Ovary (tissue), 9 donors: ENCODE results near the gene PIP5K1B. TPM values are rescaled to one million over a fixed set of nuclear protein-coding genes. Genes with fewer than 3 reads are reported as not detected.

Source experiments
- DNase-seq, 5 donors: peaks; one replicate each; pipeline ENCODE4 v3.0.0-alpha.2; 2019 to 2020
- H3K27ac ChIP-seq, 2 donors: fragments of 200-600 bp; one replicate each; pipeline versions ENCODE4 v1.5.1 to v1.8.0; 2019 to 2022
- H3K27me3 ChIP-seq: fragments of 200-600 bp; one replicate; pipeline ENCODE4 v1.8.0; 2022
- H3K36me3 ChIP-seq: fragments of 200-600 bp; sonication (generic); one replicate; pipeline ENCODE4 v1.5.1; 2019
- H3K4me1 ChIP-seq: one replicate; pipeline ENCODE4 v1.8.1; 2013; ENCODE audit warnings: mild to moderate bottlenecking, moderate library complexity; ENCODE audit not compliant: insufficient read depth
- H3K4me3 ChIP-seq: fragments of 200-600 bp; sonication (generic); one replicate; pipeline ENCODE4 v1.5.1; 2017
- H3K9me3 ChIP-seq, 2 donors: fragments of 200-600 bp in 1 of 2; sonication (generic) in 1 of 2; one replicate each; pipeline versions ENCODE4 v1.5.1 to v1.8.1; 2013 to 2019; ENCODE audit warnings: mild to moderate bottlenecking in 1 of 2, moderate library complexity in 1 of 2
- CTCF ChIP-seq, 3 donors: fragments of 450-650 bp in 2 of 3; fragments of 200-600 bp in 1 of 3; IDR thresholded peaks; one replicate each; pipeline versions ENCODE4 v1.5.1 to v1.8.0; 2016 to 2022; ENCODE audit warnings: antibody characterized with exemption in 3 of 3, mild to moderate bottlenecking in 1 of 3
- EP300 ChIP-seq: sonication (generic); formaldehyde crosslinking; IDR thresholded peaks from one replicate; pipeline ENCODE4 v1.6.1; 2017; ENCODE audit warnings: antibody characterized with exemption
- POLR2A ChIP-seq: fragments of 450-650 bp; IDR thresholded peaks from one replicate; pipeline ENCODE4 v1.6.1; 2017; ENCODE audit warnings: antibody characterized with exemption, mild to moderate bottlenecking, moderate library complexity
- WGBS, 3 donors: extraction: QIAGEN DNeasy Blood & Tissue Kit in 1 of 3; methylation state at CpG; one replicate each; pipeline versions ENCODE4 v1.1.5 to v1.1.7; 2013 to 2017; 5-methylcytosine and 5-hydroxymethylcytosine counted together
- intact Hi-C, 4 donors: fragments of 100-400 bp; cut with DNase I; formaldehyde crosslinking; loops; one replicate each; pipeline versions ENCODE4 v1.11.0 to v1.15.1; 2022 to 2023
- polyA plus RNA-seq, 2 donors: library from polyadenylated mRNA; stranded (reverse); fragments of 200-250 nt in 1 of 2; fragments of 350-450 nt in 1 of 2; fragmentation: Illumina TruSeq in 1 of 2; extraction: RNeasy Lipid Tissue Mini Kit (QIAGEN cat#74804) in 1 of 2; gene quantifications; one replicate each; pipeline ENCODE4 v1.2.3, GENCODE V29; 2013 to 2014
- total RNA-seq, 7 donors: library from RNA; depleted of rRNA in 2 of 7; stranded (reverse); fragments of >200 nt in 2 of 7; fragmentation: NEBNext Ultra II Directional in 3 of 7; extraction: Animal tissue kit (Norgen Biotek cat#: 25700) in 3 of 7; gene quantifications; one replicate each; pipeline versions ENCODE4 v1.1.0 to v1.2.4, GENCODE V29; 2016 to 2023
- donor health status: DM: no; HTN: no; CAD: no; lungs with moderate emphysema.
- donor health status: DM: no; HTN: no; CAD: no.
- donor health status: Bipolar disorder and iron deficiency.
- donor health status: DM: yes; HTN: yes; CAD: no.
- donor health status: DM: no; HTN: no; CAD: no.
- donor health status: DM: yes; HTN: yes; CAD: no.

Gene PIP5K1B
- total and polyA plus RNA-seq, 9 donors, result 0.36 to 3.4 (median 1.0) TPM

DNA sequence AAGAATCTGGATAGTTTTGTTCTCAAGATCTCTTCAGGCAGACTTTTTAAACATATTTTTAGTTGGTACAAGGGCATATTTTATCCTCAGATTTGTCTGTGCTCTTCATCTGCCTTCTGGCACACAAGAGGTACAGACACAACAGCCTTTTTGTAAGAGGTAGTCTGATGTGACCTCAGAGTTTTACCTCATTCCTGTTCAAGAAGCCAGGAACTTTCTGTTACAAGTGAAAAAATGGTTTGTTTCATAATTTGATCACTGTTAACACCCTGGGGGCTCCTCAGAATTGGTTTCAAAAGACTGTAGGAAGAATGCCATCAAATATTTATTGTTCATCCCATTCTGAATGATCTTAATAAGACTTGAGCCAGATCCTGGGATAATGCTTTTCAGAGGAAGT lies 172.2 kb downstream of the PIP5K1B start:
- H3K4me1 ChIP-seq, result no peaks in the 10 kb centered on the region
- H3K27ac ChIP-seq, result no peak overlapping the region
- no peak overlapping the region for H3K4me3 ChIP-seq
- intact Hi-C loops, result loop anchor here in 1 of 4 donors (10.0 kb wide), 1 partner anchor 142 kb away; no protein-coding TSS in a partner anchor
- no peak for DNase-seq
- H3K27me3 ChIP-seq, result no peaks in the 10 kb centered on the region
- no peaks in the 10 kb centered on the region for H3K36me3 ChIP-seq
- TF ChIP-seq POLR2A (no peak), EP300 (no peak), CTCF (IDR thresholded peaks at IDR 0.05) (no peak)
- H3K9me3 ChIP-seq, result no peaks in the 10 kb centered on the region

DNA sequence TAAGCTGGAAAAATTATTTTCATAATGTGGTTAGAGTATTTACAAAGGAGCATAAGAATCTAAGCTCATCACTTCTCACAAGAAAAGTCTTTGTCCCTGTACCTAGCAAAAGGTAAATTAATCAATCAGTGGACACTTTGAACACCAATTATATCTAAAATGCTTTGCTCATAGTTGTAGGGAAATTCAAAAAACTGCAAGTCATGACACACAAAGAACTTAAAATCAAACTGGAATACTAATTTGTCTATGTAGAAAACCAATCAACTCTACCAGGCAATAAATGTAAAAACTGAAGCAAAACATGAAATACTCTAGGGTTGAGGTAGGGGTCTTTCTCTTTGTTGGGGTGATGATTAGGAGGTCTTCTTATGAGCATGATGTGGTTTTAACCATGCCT lies 173.4 kb downstream of the PIP5K1B start:
- H3K27me3 ChIP-seq, result no peaks in the 10 kb centered on the region
- H3K27ac ChIP-seq, result no peak overlapping the region
- H3K9me3 ChIP-seq, result no peaks in the 10 kb centered on the region
- no peak for TF ChIP-seq CTCF (IDR thresholded peaks at IDR 0.05)
- no peak for TF ChIP-seq EP300
- no peak for TF ChIP-seq POLR2A
- H3K4me3 ChIP-seq, result no peak overlapping the region
- H3K4me1 ChIP-seq, result no peaks in the 10 kb centered on the region
- intact Hi-C loops, result loop anchor here in 1 of 4 donors (10.0 kb wide), 1 partner anchor 144 kb away; no protein-coding TSS in a partner anchor
- DNase-seq, result no peak
- no peaks in the 10 kb centered on the region for H3K36me3 ChIP-seq

- intact Hi-C loops, result no loop called here
Observed at GRCh38 chr9:68883224-68883623, 178.2 kb downstream of the PIP5K1B start.

DNA sequence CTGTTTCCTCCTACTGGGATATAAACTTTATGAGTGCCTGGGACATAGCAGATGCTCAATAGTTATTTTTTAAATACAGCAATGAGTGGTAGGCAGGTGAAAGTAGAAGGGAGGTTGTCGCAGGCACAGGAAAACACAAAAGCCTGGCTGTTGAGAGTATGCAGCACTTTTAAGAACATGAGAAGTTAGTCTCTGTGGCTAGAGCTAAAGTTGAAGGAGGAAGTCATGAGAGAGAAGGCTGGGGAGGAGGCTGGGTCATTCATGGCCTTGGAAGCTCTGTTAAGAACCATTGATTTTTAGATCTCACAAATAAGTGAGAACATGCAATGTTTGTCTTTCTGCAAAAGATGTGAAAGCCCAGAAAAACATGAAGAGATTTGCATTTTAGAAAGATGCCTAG lies 182.2 kb downstream of the PIP5K1B start:
- DNase-seq, result no peak
- no peak overlapping the region for H3K27ac ChIP-seq
- no peak overlapping the region for H3K4me3 ChIP-seq
- H3K27me3 ChIP-seq, result no peaks in the 10 kb centered on the region
- no peaks in the 10 kb centered on the region for H3K9me3 ChIP-seq
- H3K36me3 ChIP-seq, result no peaks in the 10 kb centered on the region
- intact Hi-C loops, result loop anchor here in 1 of 4 donors (1.0 kb wide), 1 partner anchor 23 kb away; no protein-coding TSS in a partner anchor
- WGBS, 3 donors, result 82 to 95% (median 91%) methylated on average over 1 of the region's 1 CpG
- TF ChIP-seq POLR2A, result no peak
- TF ChIP-seq CTCF (IDR thresholded peaks at IDR 0.05), result no peak
- no peak for TF ChIP-seq EP300
- no peaks in the 10 kb centered on the region for H3K4me1 ChIP-seq

More at GRCh38 chr9:68883224-68883623, 178.2 kb downstream of the PIP5K1B start:
- Histone ChIP-seq H3K4me1 (no peaks in the 10 kb centered on the region), H3K27me3 (no peaks in the 10 kb centered on the region), H3K36me3 (no peaks in the 10 kb centered on the region), H3K4me3 (no peak overlapping the region), H3K9me3 (no peaks in the 10 kb centered on the region), H3K27ac (no peak overlapping the region)
- no peak for DNase-seq
- WGBS, 3 donors, result 62 to 72% (median 71%) methylated on average over 3 of the region's 3 CpGs
- TF ChIP-seq POLR2A (no peak), CTCF (IDR thresholded peaks at IDR 0.05) (no peak), EP300 (no peak)

DNA sequence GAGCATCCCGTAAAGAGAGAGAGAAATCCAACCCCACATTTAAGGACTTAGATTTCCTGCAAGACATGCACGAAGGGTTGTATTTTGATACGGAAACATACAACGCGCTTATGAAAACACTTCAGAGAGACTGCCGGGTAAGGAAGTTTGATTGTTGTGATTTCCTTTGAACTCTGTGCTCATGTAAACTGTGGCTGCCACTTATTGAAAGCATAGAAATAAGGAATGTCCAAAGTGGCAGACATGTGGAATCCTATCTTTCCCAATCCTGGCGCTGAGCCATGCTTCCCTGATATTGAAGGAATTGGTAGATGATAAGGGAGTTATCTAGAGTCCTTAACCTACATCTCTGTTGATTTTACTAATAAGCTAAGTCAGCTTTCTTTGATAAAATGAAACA lies 189.5 kb downstream of the PIP5K1B start:
- 32 to 69% (median 34%) methylated on average over 7 of the region's 7 CpGs for WGBS, 3 donors
- Histone ChIP-seq H3K4me1 (peaks cover 6% of the 10 kb centered on the region), H3K27me3 (no peaks in the 10 kb centered on the region), H3K9me3 (no peaks in the 10 kb centered on the region), H3K4me3 (no peak overlapping the region), H3K36me3 (no peaks in the 10 kb centered on the region), H3K27ac (no peak overlapping the region)
- intact Hi-C loops, result no loop called here
- no peak for DNase-seq
- no peak for TF ChIP-seq EP300
- no peak for TF ChIP-seq POLR2A
- no peak for TF ChIP-seq CTCF (IDR thresholded peaks at IDR 0.05)
